GM12875 (cell line): ENCODE results near the gene FAAH.

Experiments used
- H3K4me3 ChIP-seq: one replicate; pipeline ENCODE4 v1.5.1; 2011; ENCODE audit warnings: low read depth, low read length, control low read depth
- TF ChIP-seq, protein P1 (sequence below): IDR thresholded peaks from 2 replicates; pipeline ENCODE4 v1.5.1; 2011; ENCODE audit warnings: low read depth, mild to moderate bottlenecking, control low read depth, inconsistent platforms, low read length, moderate library complexity, borderline replicate concordance; ENCODE audit not compliant: insufficient read depth

The FAAH gene

GRCh38 chr1:46401964-46402626 lies 8.0 kb downstream of the FAAH start:
- TF ChIP-seq, protein P1, sequence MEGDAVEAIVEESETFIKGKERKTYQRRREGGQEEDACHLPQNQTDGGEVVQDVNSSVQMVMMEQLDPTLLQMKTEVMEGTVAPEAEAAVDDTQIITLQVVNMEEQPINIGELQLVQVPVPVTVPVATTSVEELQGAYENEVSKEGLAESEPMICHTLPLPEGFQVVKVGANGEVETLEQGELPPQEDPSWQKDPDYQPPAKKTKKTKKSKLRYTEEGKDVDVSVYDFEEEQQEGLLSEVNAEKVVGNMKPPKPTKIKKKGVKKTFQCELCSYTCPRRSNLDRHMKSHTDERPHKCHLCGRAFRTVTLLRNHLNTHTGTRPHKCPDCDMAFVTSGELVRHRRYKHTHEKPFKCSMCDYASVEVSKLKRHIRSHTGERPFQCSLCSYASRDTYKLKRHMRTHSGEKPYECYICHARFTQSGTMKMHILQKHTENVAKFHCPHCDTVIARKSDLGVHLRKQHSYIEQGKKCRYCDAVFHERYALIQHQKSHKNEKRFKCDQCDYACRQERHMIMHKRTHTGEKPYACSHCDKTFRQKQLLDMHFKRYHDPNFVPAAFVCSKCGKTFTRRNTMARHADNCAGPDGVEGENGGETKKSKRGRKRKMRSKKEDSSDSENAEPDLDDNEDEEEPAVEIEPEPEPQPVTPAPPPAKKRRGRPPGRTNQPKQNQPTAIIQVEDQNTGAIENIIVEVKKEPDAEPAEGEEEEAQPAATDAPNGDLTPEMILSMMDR: no peak

DNA sequence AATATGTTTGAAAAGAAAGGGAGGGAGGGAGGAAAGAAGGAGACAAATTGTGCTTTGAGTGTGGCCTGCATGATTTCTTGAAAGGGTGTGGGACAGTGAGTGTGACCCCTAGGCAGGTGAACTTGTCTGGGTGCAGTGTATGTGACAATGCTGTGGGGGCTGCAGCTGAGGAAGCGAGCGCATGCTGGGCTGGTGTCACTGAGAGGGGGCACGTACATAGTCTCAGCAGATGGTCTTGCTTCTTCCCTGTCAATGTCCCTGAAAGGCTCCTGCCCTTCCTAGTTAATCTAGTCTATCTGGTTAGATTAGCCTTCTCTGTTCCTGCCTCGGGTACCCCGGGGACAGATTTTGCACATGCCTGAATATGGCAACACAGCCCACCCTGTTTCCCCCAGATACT lies 9.8 kb downstream of the FAAH start:
- no peak overlapping the region for H3K4me3 ChIP-seq
- TF ChIP-seq, protein P1: no peak

More at GRCh38 chr1:46401964-46402626, 8.0 kb downstream of the FAAH start:
- H3K4me3 ChIP-seq: no peak overlapping the region

- TF ChIP-seq, protein P1: no peak
- no peak overlapping the region for H3K4me3 ChIP-seq
Measured at GRCh38 chr1:46404482-46405196, 10.5 kb downstream of the FAAH start.

DNA sequence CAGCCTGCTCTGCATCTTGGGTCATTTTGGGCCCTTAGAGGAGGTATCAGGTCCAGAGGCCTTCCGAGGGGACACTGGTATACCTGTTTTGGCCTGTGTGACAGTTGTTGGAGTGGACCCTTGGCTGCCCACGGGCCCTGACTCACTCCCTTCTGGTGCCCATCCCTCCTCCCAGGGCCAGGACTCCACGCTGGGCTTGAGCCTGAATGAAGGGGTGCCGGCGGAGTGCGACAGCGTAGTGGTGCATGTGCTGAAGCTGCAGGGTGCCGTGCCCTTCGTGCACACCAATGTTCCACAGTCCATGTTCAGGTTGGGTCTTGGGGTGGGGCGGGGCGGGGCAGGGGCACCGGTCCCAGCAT lies 11.1 kb downstream of the FAAH start:
- TF ChIP-seq, protein P1: no peak

DNA sequence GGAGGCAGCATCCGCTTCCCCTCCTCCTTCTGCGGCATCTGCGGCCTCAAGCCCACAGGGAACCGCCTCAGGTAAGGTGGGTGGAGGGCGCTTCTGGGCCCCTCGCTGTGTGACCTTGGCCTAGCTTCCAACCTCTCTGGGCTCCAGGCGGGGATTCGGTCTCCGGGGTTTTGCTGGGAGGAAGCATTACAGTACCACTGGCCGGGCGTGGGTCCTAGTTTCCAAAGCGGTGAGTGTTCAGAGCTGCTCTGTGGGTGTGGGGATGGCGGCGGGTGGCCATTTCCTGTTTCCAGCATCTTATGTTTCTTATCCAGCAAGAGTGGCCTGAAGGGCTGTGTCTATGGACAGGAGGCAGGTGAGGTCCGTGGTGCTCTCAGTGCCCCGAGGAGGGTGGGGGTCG lies 11.6 kb downstream of the FAAH start:
- TF ChIP-seq, protein P1: no peak
- H3K4me3 ChIP-seq: no peak overlapping the region

More for the DNA sequence above, 11.1 kb downstream of the FAAH start:
- H3K4me3 ChIP-seq: no peak overlapping the region

DNA sequence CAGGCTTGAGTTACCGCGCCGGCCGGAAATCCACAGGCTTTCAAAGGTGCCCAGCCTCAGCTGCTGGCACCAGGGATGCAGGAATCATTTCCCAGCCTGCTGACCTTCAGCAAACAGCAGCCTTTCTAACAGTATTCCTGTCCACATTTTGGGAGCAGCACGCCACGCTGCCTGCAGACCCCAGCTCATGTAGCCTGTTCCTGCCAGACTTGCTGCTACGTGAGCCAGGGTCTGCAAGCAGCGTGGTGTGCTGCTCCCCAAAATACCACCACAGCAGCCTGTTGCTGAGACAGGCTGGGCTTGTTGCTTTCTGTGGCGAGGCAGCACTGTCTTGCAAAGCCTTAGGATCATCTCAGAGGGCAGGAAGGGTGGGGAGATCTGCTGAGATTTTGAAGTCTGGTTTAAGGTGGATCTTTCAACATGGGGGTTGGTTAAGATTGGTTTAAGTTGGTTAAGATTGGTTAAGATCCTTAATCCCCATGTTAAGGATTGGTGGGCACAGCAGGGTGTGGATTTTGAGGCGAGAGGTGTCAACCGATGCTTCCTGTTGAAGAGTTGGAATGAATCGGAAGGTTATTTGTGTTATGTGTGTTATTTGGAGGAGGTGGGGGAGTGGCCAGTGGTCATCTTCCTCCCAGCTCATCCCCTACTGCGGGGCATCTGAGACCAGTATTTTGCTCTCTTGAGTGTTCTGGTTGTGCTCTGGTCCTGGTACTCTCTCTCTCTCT lies 12.9 kb downstream of the FAAH start:
- TF ChIP-seq, protein P1: no peak

More for the DNA sequence above, 12.9 kb downstream of the FAAH start:
- H3K4me3 ChIP-seq: no peak overlapping the region
